GM12878 (cell line): Measurements from ENCODE around the gene CRTC3. TPM values are rescaled to one million over a fixed set of nuclear protein-coding genes. Genes with fewer than 3 reads are reported as not detected.

Experiments used
- ATAC-seq: fragments of 200-7000 bp; cut with Tn5 transposase; 3 replicates; pipeline ENCODE4 v1.9.1; 2020; ENCODE audit warnings: mild to moderate bottlenecking, moderate library complexity
- BruUV-seq: library from RNA; stranded (reverse); fragments of 400-500 nt; replicated peaks from 2 replicates; lab custom pipeline; 2021; lab: Mats Ljungman, UMichigan
- CTCF ChIA-PET: fragments of 300-600 bp; sonication (Branson Sonifier 250); formaldehyde crosslinking; extraction: SDS; loops from one replicate; lab custom pipeline; 2021; ENCODE audit warnings: inconsistent platforms; lab: Yijun Ruan, JAX
- POLR2A ChIA-PET: fragments of 350-600 bp; formaldehyde crosslinking; extraction: SDS; loops from one replicate; lab custom pipeline; 2021; ENCODE audit warnings: inconsistent platforms; lab: Charles Lee
- RAD21 ChIA-PET: fragments of 300-600 bp; sonication (Branson Sonifier 250); formaldehyde crosslinking; loops from one replicate; lab custom pipeline; 2023; ENCODE audit warnings: antibody characterized with exemption; ENCODE audit not compliant: unreplicated experiment; lab: Charles Lee
- SMC1A ChIA-PET: fragments of 300-600 bp; sonication (Branson Sonifier 250); formaldehyde crosslinking; loops from one replicate; lab custom pipeline; 2023; ENCODE audit not compliant: unreplicated experiment, uncharacterized antibody; lab: Charles Lee
- DNase-seq: peaks from one replicate; pipeline ENCODE4 v3.0.0-alpha.2; 2011; ENCODE audit warnings: low read depth, low spot score
- FAIRE-seq: peaks from 3 replicates; lab custom pipeline; 2011; peaks lifted over from hg19 to GRCh38; lab: Jason Lieb, UNC
- H2AFZ ChIP-seq: 2 replicates; pipeline ENCODE4 v1.6.0; 2011; ENCODE audit warnings: low read depth, low read length, control low read depth; ENCODE audit not compliant: control insufficient read depth
- H3K27ac ChIP-seq: 2 replicates; pipeline ENCODE4 v1.5.1; 2011; ENCODE audit warnings: control low read depth; ENCODE audit not compliant: control insufficient read depth, insufficient read depth
- H3K27me3 ChIP-seq, 2 experiments: replicated peaks in 1 of 2; 2 replicates each; pipeline versions ENCODE4 v1.6.0 to v1.6.1; 2011; ENCODE audit warnings: low read length in 1 of 2; ENCODE audit not compliant: control insufficient read depth in 2 of 2, insufficient read depth in 2 of 2
- H3K36me3 ChIP-seq, 2 experiments: 2 replicates each; pipeline ENCODE4 v1.5.1; 2011; ENCODE audit warnings: low read length in 1 of 2; ENCODE audit not compliant: control insufficient read depth in 2 of 2, insufficient read depth in 2 of 2
- H3K4me1 ChIP-seq: 2 replicates; pipeline ENCODE4 v1.6.1; 2011; ENCODE audit warnings: mild to moderate bottlenecking, low read length, moderate library complexity, mixed read lengths; ENCODE audit not compliant: control insufficient read depth, insufficient read depth
- H3K4me2 ChIP-seq: 2 replicates; pipeline ENCODE4 v1.6.0; 2011; ENCODE audit warnings: control low read depth; ENCODE audit not compliant: control insufficient read depth, insufficient read depth
- H3K4me3 ChIP-seq: fragments of 200-600 bp; sonication (generic); 2 replicates; pipeline ENCODE4 v1.5.1; 2016
- H3K79me2 ChIP-seq: 2 replicates; pipeline ENCODE4 v1.6.0; 2011; ENCODE audit warnings: low read length; ENCODE audit not compliant: control insufficient read depth, insufficient read depth
- H3K9ac ChIP-seq: 2 replicates; pipeline ENCODE4 v1.8.0; 2011; ENCODE audit warnings: low read length, control low read depth, mixed read lengths; ENCODE audit not compliant: control insufficient read depth, insufficient read depth
- H3K9me3 ChIP-seq: replicated peaks from 3 replicates; pipeline ENCODE4 v1.5.1; 2011; ENCODE audit warnings: mild to moderate bottlenecking, low read length; ENCODE audit not compliant: control insufficient read depth, insufficient read depth
- H4K20me1 ChIP-seq: 2 replicates; pipeline ENCODE4 v1.6.0; 2011; ENCODE audit not compliant: control insufficient read depth, insufficient read depth
- ASH2L ChIP-seq: fragments of 300-600, 200-600 bp; sonication (generic); IDR thresholded peaks from 2 replicates; pipeline ENCODE4 v1.6.1; 2017; ENCODE audit warnings: low read depth, mild to moderate bottlenecking, borderline replicate concordance
- FOS ChIP-seq: IDR thresholded peaks from 3 replicates; pipeline ENCODE4 v1.6.1; 2011; ENCODE audit warnings: borderline replicate concordance; ENCODE audit not compliant: insufficient read length; ENCODE audit errors: extremely low read depth
- MTA2 ChIP-seq: fragments of 450-650 bp; IDR thresholded peaks from 2 replicates; pipeline ENCODE4 v1.6.1; 2016; ENCODE audit warnings: low read depth, mild to moderate bottlenecking, moderate library complexity
- RFX5 ChIP-seq: IDR thresholded peaks from 2 replicates; pipeline ENCODE4 v1.6.1; 2011; ENCODE audit warnings: low read depth, low read length, improper control_type of control experiment
- SRF ChIP-seq, 2 experiments: IDR thresholded peaks; 2 replicates each; pipeline ENCODE4 v1.6.1; 2011; ENCODE audit warnings: low read depth in 2 of 2, low read length in 2 of 2, mild to moderate bottlenecking in 1 of 2, moderate library complexity in 1 of 2
- TCF3 ChIP-seq: IDR thresholded peaks from 2 replicates; pipeline ENCODE4 v1.6.1; 2012; ENCODE audit warnings: low read depth, mild to moderate bottlenecking, low read length, borderline replicate concordance; ENCODE audit not compliant: insufficient read depth
- WGBS: methylation state at CpG from one replicate; pipeline ENCODE4 v1.1.6; 2016; ENCODE audit warnings: low lambda C conversion rate; ENCODE audit not compliant: insufficient replicate concordance, insufficient coverage; ENCODE audit errors: missing lambda C conversion rate; 5-methylcytosine and 5-hydroxymethylcytosine counted together
- in situ Hi-C: fragments of 300-500 bp; cut with MboI; formaldehyde crosslinking; loops from 9 replicates; pipeline ENCODE4 v1.14.3; 2018; ENCODE audit warnings: mixed read lengths
- intact Hi-C: fragments of 100-400 bp; cut with micrococcal nuclease; formaldehyde crosslinking; loops from one replicate; pipeline ENCODE4 v1.14.2; 2022; ENCODE audit not compliant: unreplicated experiment
- polyA plus RNA-seq, 11 experiments: library from polyadenylated mRNA; depleted of rRNA in 4 of 11; unstranded in 6 of 11; stranded (reverse) in 5 of 11; fragments of >200 nt; fragmentation: Nextera tagmentation in 4 of 11; fragmentation: Illumina TruSeq in 1 of 11; extraction: Ambion mirVana in 4 of 11; extraction: Trizol in 1 of 11; gene quantifications; 1 replicate in 1 of 11; 2 replicates in 10 of 11; pipeline versions ENCODE4 v1.2.1 to v1.2.3, GENCODE V29; 2011 to 2016; ENCODE audit warnings: inconsistent platforms in 2 of 11, missing spikeins in 2 of 11, low read depth in 1 of 11
- total RNA-seq, 4 experiments: library from RNA; depleted of rRNA in 3 of 4; stranded (reverse); fragments of >200 nt in 3 of 4; fragmentation: Illumina TruSeq in 1 of 4; extraction: Trizol in 1 of 4; gene quantifications; 2 replicates each; pipeline versions ENCODE4 v1.2.1 to v1.2.3, GENCODE V29; 2013 to 2021
- TF ChIP-seq, protein P1 (sequence below), 3 experiments: IDR thresholded peaks in 2 of 3; conservative IDR thresholded peaks in 1 of 3; 2 replicates each; pipeline ENCODE4 v1.5.1; 2011; ENCODE audit warnings: low read depth in 3 of 3, low read length in 3 of 3, mild to moderate bottlenecking in 3 of 3, control low read depth in 2 of 3, moderate library complexity in 2 of 3, inconsistent platforms in 1 of 3, mixed read lengths in 1 of 3; ENCODE audit not compliant: control insufficient read depth in 2 of 3, insufficient read depth in 1 of 3; ENCODE audit errors: extremely low read depth in 1 of 3
- TF ChIP-seq, protein P2 (sequence below): IDR thresholded peaks from 2 replicates; pipeline ENCODE4 v1.6.1; 2011; ENCODE audit warnings: mild to moderate bottlenecking, low read depth, low read length, moderate library complexity; ENCODE audit not compliant: insufficient replicate concordance

CRTC3 gene
- total and polyA plus RNA-seq, 10 of the 15 experiments (the other 5 are each of a cell fraction or from before 2014, with no cell fraction given), result 3.5 to 36.9 (median 18.9) TPM

DNA sequence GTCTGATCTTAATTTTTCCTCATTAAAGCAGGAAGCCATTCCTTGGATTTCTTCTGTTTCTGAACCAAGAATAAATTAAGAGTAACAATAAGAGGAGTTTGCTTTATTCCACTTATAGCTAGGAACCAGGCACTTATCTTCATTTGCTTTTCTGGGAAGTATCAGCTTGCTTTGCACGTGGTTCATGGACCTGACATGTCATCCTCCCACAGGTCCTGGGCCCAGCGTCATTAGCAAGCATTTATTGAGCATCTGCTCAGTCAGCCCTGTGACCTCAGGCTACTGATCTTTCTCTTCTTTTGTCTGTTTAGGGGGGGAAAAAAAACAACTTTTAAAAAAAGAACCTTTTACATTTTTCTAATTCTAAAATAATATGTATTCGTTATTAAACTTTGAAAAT lies 34.7 kb upstream of the CRTC3 start:
- POLR2A ChIA-PET, result no interaction called here
- Histone ChIP-seq H2AFZ (no peak overlapping the region), H3K4me1 (no peaks in the 10 kb centered on the region), H3K4me3 (no peak overlapping the region), H3K27me3 (no peaks in the 10 kb centered on the region), H3K79me2 (no peaks in the 10 kb centered on the region), H3K9me3 (no peaks in the 10 kb centered on the region), H3K36me3 (peaks cover 12 to 31% of the 10 kb centered on the region in 2 experiments), H3K27ac (no peak overlapping the region), H4K20me1 (no peaks in the 10 kb centered on the region), H3K4me2 (no peak overlapping the region), H3K9ac (no peak overlapping the region)
- RAD21 ChIA-PET, result no interaction called here
- no peak for FAIRE-seq
- no peak for ATAC-seq
- in situ Hi-C loops, result no loop called here
- WGBS, result 95% methylated on average over 3 of the region's 3 CpGs
- SMC1A ChIA-PET, result no interaction called here
- CTCF ChIA-PET, result interaction anchor here (1.0 kb wide), 1 partner anchor 202 kb away, joined by 3 read pairs; no protein-coding TSS in a partner anchor
- no TSS peak for BruUV-seq
- intact Hi-C loops, result loop anchor here (10.0 kb wide), 1 partner anchor 390 kb away; the partner anchor contains the start of gene FES
- DNase-seq, result no peak
- TF ChIP-seq TCF3 (no peak), RFX5 (no peak), ASH2L (no peak), FOS (no peak), MTA2 (no peak), SRF (IDR thresholded peaks at IDR 0.05; ENCODE audit: low read depth in 2 of 2, low read length in 2 of 2) (no peak)
- TF ChIP-seq, protein P1, sequence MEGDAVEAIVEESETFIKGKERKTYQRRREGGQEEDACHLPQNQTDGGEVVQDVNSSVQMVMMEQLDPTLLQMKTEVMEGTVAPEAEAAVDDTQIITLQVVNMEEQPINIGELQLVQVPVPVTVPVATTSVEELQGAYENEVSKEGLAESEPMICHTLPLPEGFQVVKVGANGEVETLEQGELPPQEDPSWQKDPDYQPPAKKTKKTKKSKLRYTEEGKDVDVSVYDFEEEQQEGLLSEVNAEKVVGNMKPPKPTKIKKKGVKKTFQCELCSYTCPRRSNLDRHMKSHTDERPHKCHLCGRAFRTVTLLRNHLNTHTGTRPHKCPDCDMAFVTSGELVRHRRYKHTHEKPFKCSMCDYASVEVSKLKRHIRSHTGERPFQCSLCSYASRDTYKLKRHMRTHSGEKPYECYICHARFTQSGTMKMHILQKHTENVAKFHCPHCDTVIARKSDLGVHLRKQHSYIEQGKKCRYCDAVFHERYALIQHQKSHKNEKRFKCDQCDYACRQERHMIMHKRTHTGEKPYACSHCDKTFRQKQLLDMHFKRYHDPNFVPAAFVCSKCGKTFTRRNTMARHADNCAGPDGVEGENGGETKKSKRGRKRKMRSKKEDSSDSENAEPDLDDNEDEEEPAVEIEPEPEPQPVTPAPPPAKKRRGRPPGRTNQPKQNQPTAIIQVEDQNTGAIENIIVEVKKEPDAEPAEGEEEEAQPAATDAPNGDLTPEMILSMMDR (IDR thresholded peaks at IDR 0.05 in 2 of 3, conservative IDR thresholded peaks at IDR 0.05 in 1 of 3; ENCODE audit: control insufficient read depth in 2 of 3, extremely low read depth in 1 of 3, insufficient read depth in 1 of 3, low read depth in 3 of 3, low read length in 3 of 3), result no peak
- TF ChIP-seq, protein P2, sequence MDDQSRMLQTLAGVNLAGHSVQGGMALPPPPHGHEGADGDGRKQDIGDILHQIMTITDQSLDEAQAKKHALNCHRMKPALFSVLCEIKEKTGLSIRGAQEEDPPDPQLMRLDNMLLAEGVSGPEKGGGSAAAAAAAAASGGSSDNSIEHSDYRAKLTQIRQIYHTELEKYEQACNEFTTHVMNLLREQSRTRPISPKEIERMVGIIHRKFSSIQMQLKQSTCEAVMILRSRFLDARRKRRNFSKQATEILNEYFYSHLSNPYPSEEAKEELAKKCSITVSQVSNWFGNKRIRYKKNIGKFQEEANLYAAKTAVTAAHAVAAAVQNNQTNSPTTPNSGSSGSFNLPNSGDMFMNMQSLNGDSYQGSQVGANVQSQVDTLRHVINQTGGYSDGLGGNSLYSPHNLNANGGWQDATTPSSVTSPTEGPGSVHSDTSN, result no peak
